Measurements from ENCODE around the gene HYCC1. TPM values are rescaled to one million over a fixed set of nuclear protein-coding genes. Genes with fewer than 3 reads are reported as not detected.
"Not testable (repeated sequence)": the region's sequence is repeated elsewhere in the genome, so short reads cannot be mapped to it uniquely, and the experiment has no call there.

The HYCC1 gene
- total and polyA plus RNA-seq, 2 experiments from 2014 or later, result 21.0 to 99.3 TPM

- H3K4me1 ChIP-seq (ENCODE audit: low read depth), result no peaks in the 10 kb centered on the region
- no peaks in the 10 kb centered on the region for H3K36me3 ChIP-seq
- no peaks in the 10 kb centered on the region for H3K27me3 ChIP-seq
- H3K27ac ChIP-seq, result no peak overlapping the region
- no peak for TF ChIP-seq CTCF (IDR thresholded peaks at IDR 0.05; ENCODE audit: low read depth, low read length)
- H3K4me3 ChIP-seq, result no peak overlapping the region
- DNase-seq (ENCODE audit: low read depth in 1 of 2, low spot score in 1 of 2), result no peak
- H3K9me3 ChIP-seq (ENCODE audit: low read depth), result no peaks in the 10 kb centered on the region
Measured at GRCh38 chr7:23044581-23044980, 30.7 kb upstream of the HYCC1 start.

GRCh38 chr7:23043441-23043840, 29.5 kb upstream of the HYCC1 start:
- Histone ChIP-seq H3K36me3 (no peaks in the 10 kb centered on the region), H3K27ac (no peak overlapping the region), H3K27me3 (no peaks in the 10 kb centered on the region), H3K4me1 (ENCODE audit: low read depth) (no peaks in the 10 kb centered on the region), H3K9me3 (ENCODE audit: low read depth) (no peaks in the 10 kb centered on the region), H3K4me3 (no peak overlapping the region)
- no peak for TF ChIP-seq CTCF (IDR thresholded peaks at IDR 0.05; ENCODE audit: low read depth, low read length)
- DNase-seq (ENCODE audit: low read depth in 1 of 2, low spot score in 1 of 2), result no peak

- not testable (repeated sequence) for DNase-seq (ENCODE audit: low read depth in 1 of 2, low spot score in 1 of 2); H3K4me1 ChIP-seq (ENCODE audit: low read depth); H3K4me3 ChIP-seq; H3K9me3 ChIP-seq (ENCODE audit: low read depth); H3K36me3 ChIP-seq; H3K27me3 ChIP-seq; H3K27ac ChIP-seq
Measured at GRCh38 chr7:23039674-23040073, 25.7 kb upstream of the HYCC1 start.

- not testable (repeated sequence) for H3K27ac ChIP-seq; H3K27me3 ChIP-seq; H3K36me3 ChIP-seq; DNase-seq (ENCODE audit: low read depth in 1 of 2, low spot score in 1 of 2); H3K4me3 ChIP-seq; H3K4me1 ChIP-seq (ENCODE audit: low read depth); H3K9me3 ChIP-seq (ENCODE audit: low read depth)
Measured at GRCh38 chr7:23035542-23036371, 21.8 kb upstream of the HYCC1 start.

GRCh38 chr7:23027261-23027660, 13.3 kb upstream of the HYCC1 start:
- H3K9me3 ChIP-seq (ENCODE audit: low read depth), result no peaks in the 10 kb centered on the region
- H3K27ac ChIP-seq, result no peak overlapping the region
- DNase-seq (ENCODE audit: low read depth in 1 of 2, low spot score in 1 of 2), result no peak
- H3K4me3 ChIP-seq, result no peak overlapping the region
- H3K36me3 ChIP-seq, result no peaks in the 10 kb centered on the region
- H3K27me3 ChIP-seq, result no peaks in the 10 kb centered on the region
- no peaks in the 10 kb centered on the region for H3K4me1 ChIP-seq (ENCODE audit: low read depth)
- TF ChIP-seq CTCF (IDR thresholded peaks at IDR 0.05; ENCODE audit: low read depth, low read length), result no peak

GRCh38 chr7:23026164-23026563, 12.2 kb upstream of the HYCC1 start:
- H3K9me3 ChIP-seq (ENCODE audit: low read depth), result no peaks in the 10 kb centered on the region
- no peaks in the 10 kb centered on the region for H3K4me1 ChIP-seq (ENCODE audit: low read depth)
- no peaks in the 10 kb centered on the region for H3K27me3 ChIP-seq
- no peaks in the 10 kb centered on the region for H3K36me3 ChIP-seq
- TF ChIP-seq CTCF (IDR thresholded peaks at IDR 0.05; ENCODE audit: low read depth, low read length), result no peak
- no peak overlapping the region for H3K27ac ChIP-seq
- H3K4me3 ChIP-seq, result no peak overlapping the region
- peak in 1 of 2 donors; percentile 51 for DNase-seq (ENCODE audit: low read depth in 1 of 2, low spot score in 1 of 2)

All from cardiac muscle cell (in vitro differentiated cells and primary cell).